ENCODE data around the gene ITPRID1. TPM values are rescaled to one million over a fixed set of nuclear protein-coding genes. Genes with fewer than 3 reads are reported as not detected.

The ITPRID1 gene
- polyA plus RNA-seq, 1 donor = 0.25 TPM

DNA sequence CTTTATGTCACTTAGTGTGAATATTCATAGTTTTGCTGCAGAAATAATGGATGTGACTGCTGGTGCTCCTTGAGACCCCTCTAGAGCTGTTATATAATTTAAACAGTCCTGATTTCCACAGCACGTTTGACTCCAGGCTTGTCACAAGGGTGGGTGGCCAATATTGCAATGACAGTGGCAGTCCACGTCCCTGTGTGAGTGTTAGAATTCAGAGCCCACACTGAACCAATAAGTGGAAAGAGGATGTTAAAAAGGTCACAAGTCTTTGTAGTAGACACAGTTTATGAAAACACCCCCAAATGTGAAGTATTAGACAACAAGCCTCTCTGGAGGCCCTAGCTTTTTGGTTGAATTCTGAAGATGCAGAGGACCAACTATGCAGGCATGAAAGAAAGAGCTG lies 175.1 kb downstream of the ITPRID1 start:
- no peaks in the 10 kb centered on the region for H3K4me1 ChIP-seq (ENCODE audit: control insufficient read depth, insufficient read depth, low read length)
- no peak overlapping the region for H3K27ac ChIP-seq (ENCODE audit: low read length)
- no peaks in the 10 kb centered on the region for H3K9me3 ChIP-seq (ENCODE audit: control insufficient read depth, low read depth, low read length)
- WGBS (ENCODE audit: insufficient coverage, low lambda C conversion rate) = no CpG with 5 or more reads among the region's 2 CpGs
- H3K4me3 ChIP-seq (ENCODE audit: low read length) = no peak overlapping the region
- H3K36me3 ChIP-seq (ENCODE audit: control insufficient read depth, insufficient read depth, low read length) = no peaks in the 10 kb centered on the region
- H3K27me3 ChIP-seq (ENCODE audit: control insufficient read depth, insufficient read depth, low read length) = peaks cover 6% of the 10 kb centered on the region
- no peak for DNase-seq

- 40% methylated on average over 1 of the region's 2 CpGs for WGBS (ENCODE audit: insufficient coverage, low lambda C conversion rate)
- H3K27ac ChIP-seq (ENCODE audit: low read length) = no peak overlapping the region
- no peaks in the 10 kb centered on the region for H3K36me3 ChIP-seq (ENCODE audit: control insufficient read depth, insufficient read depth, low read length)
- no peaks in the 10 kb centered on the region for H3K9me3 ChIP-seq (ENCODE audit: control insufficient read depth, low read depth, low read length)
- no peak for DNase-seq
- H3K4me1 ChIP-seq (ENCODE audit: control insufficient read depth, insufficient read depth, low read length) = no peaks in the 10 kb centered on the region
- peaks cover 6% of the 10 kb centered on the region for H3K27me3 ChIP-seq (ENCODE audit: control insufficient read depth, insufficient read depth, low read length)
- no peak overlapping the region for H3K4me3 ChIP-seq (ENCODE audit: low read length)
These were observed 177.0 kb downstream of the ITPRID1 start for GRCh38 chr7:31690935-31691334.

GRCh38 chr7:31692451-31692850 lies 178.6 kb downstream of the ITPRID1 start:
- Histone ChIP-seq H3K36me3 (ENCODE audit: control insufficient read depth, insufficient read depth, low read length) (no peaks in the 10 kb centered on the region), H3K4me1 (ENCODE audit: control insufficient read depth, insufficient read depth, low read length) (no peaks in the 10 kb centered on the region), H3K9me3 (ENCODE audit: control insufficient read depth, low read depth, low read length) (no peaks in the 10 kb centered on the region), H3K27me3 (ENCODE audit: control insufficient read depth, insufficient read depth, low read length) (peaks cover 5% of the 10 kb centered on the region), H3K4me3 (ENCODE audit: low read length) (no peak overlapping the region), H3K27ac (ENCODE audit: low read length) (no peak overlapping the region)
- DNase-seq = no peak
- 80% methylated on average over 1 of the region's 5 CpGs for WGBS (ENCODE audit: insufficient coverage, low lambda C conversion rate)

DNA sequence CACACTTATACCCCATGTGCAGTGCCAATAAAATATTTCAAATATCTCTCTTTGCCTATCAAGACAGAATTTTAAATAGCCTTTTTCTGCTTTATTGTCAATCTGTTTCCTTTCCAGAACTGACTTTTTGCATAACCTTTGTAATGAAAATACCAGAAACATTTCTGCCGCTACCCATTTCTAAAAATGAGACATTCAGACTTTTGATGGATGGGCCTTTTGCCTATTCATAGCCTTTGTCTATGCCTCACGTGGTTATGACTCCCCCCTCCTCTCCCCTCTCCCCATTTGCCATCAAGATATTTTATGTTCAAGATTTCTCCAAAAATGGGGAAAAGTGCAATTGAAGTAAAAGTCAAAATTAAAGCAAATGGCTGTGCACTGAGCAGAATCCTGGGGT lies 179.0 kb downstream of the ITPRID1 start:
- no peak overlapping the region for H3K27ac ChIP-seq (ENCODE audit: low read length)
- no peaks in the 10 kb centered on the region for H3K36me3 ChIP-seq (ENCODE audit: control insufficient read depth, insufficient read depth, low read length)
- no peak for DNase-seq
- H3K9me3 ChIP-seq (ENCODE audit: control insufficient read depth, low read depth, low read length) = no peaks in the 10 kb centered on the region
- H3K27me3 ChIP-seq (ENCODE audit: control insufficient read depth, insufficient read depth, low read length) = peaks cover 5% of the 10 kb centered on the region
- WGBS (ENCODE audit: insufficient coverage, low lambda C conversion rate) = no CpG with 5 or more reads among the region's 2 CpGs
- H3K4me3 ChIP-seq (ENCODE audit: low read length) = no peak overlapping the region
- H3K4me1 ChIP-seq (ENCODE audit: control insufficient read depth, insufficient read depth, low read length) = no peaks in the 10 kb centered on the region

GRCh38 chr7:31695859-31696614 lies 182.1 kb downstream of the ITPRID1 start:
- no peaks in the 10 kb centered on the region for H3K9me3 ChIP-seq (ENCODE audit: control insufficient read depth, low read depth, low read length)
- no peak overlapping the region for H3K27ac ChIP-seq (ENCODE audit: low read length)
- WGBS (ENCODE audit: insufficient coverage, low lambda C conversion rate) = 60% methylated on average over 1 of the region's 6 CpGs
- DNase-seq = no peak
- no peak overlapping the region for H3K4me3 ChIP-seq (ENCODE audit: low read length)
- H3K27me3 ChIP-seq (ENCODE audit: control insufficient read depth, insufficient read depth, low read length) = peaks cover 5% of the 10 kb centered on the region
- H3K4me1 ChIP-seq (ENCODE audit: control insufficient read depth, insufficient read depth, low read length) = no peaks in the 10 kb centered on the region
- H3K36me3 ChIP-seq (ENCODE audit: control insufficient read depth, insufficient read depth, low read length) = no peaks in the 10 kb centered on the region

DNA sequence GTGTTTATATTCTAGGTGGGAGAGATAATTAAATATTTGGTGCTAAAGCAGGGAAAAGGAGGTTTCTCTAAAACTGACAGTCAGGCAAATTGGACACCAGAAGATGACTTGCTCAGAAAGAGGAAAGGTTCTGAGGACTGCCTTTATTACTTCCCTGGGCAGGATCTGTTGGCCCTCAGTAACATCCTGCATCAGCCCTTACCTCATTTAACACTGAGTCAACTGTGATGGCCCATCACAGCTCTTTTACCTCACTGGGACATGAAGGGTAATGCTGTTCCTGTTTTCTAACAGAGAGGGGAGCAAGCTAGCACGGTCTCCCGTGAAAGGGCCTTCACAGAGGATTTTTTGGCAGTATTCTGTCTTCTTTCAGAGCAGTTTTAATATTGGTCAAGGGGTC lies 185.2 kb downstream of the ITPRID1 start:
- H3K27ac ChIP-seq (ENCODE audit: low read length) = no peak overlapping the region
- H3K4me3 ChIP-seq (ENCODE audit: low read length) = no peak overlapping the region
- DNase-seq = no peak
- H3K36me3 ChIP-seq (ENCODE audit: control insufficient read depth, insufficient read depth, low read length) = no peaks in the 10 kb centered on the region
- no peaks in the 10 kb centered on the region for H3K4me1 ChIP-seq (ENCODE audit: control insufficient read depth, insufficient read depth, low read length)
- H3K9me3 ChIP-seq (ENCODE audit: control insufficient read depth, low read depth, low read length) = no peaks in the 10 kb centered on the region
- WGBS (ENCODE audit: insufficient coverage, low lambda C conversion rate) = no CpG with 5 or more reads among the region's 2 CpGs
- H3K27me3 ChIP-seq (ENCODE audit: control insufficient read depth, insufficient read depth, low read length) = peaks cover 5% of the 10 kb centered on the region

- Histone ChIP-seq H3K9me3 (ENCODE audit: control insufficient read depth, low read depth, low read length) (no peaks in the 10 kb centered on the region), H3K36me3 (ENCODE audit: control insufficient read depth, insufficient read depth, low read length) (no peaks in the 10 kb centered on the region), H3K4me3 (ENCODE audit: low read length) (no peak overlapping the region), H3K27me3 (ENCODE audit: control insufficient read depth, insufficient read depth, low read length) (peaks cover 4% of the 10 kb centered on the region), H3K4me1 (ENCODE audit: control insufficient read depth, insufficient read depth, low read length) (no peaks in the 10 kb centered on the region), H3K27ac (ENCODE audit: low read length) (no peak overlapping the region)
- 81% methylated on average over 3 of the region's 3 CpGs for WGBS (ENCODE audit: insufficient coverage, low lambda C conversion rate)
- DNase-seq = no peak
These were observed 188.5 kb downstream of the ITPRID1 start for GRCh38 chr7:31702354-31702753.

DNA sequence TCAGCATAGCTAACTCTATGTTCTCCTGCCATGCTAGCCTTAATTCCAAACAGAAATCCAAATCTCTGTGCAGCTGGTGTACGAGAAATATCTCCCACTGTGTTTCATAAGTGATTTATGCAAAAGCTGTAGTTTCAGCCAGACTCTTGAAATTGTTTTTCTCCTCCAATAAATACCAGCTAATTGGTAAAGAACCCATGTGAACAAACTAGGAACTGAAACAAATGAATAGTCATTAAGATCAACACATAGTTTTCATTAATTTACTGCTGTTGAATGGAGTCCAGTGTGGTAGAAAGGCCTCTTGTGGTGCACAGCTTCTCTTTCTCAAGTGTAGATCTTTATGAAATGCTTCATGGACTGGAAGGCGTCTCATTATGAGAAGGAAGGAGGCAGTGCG lies 191.5 kb downstream of the ITPRID1 start:
- Histone ChIP-seq H3K9me3 (ENCODE audit: control insufficient read depth, low read depth, low read length) (no peaks in the 10 kb centered on the region), H3K36me3 (ENCODE audit: control insufficient read depth, insufficient read depth, low read length) (no peaks in the 10 kb centered on the region), H3K4me1 (ENCODE audit: control insufficient read depth, insufficient read depth, low read length) (no peaks in the 10 kb centered on the region), H3K27ac (ENCODE audit: low read length) (no peak overlapping the region), H3K4me3 (ENCODE audit: low read length) (no peak overlapping the region), H3K27me3 (ENCODE audit: control insufficient read depth, insufficient read depth, low read length) (peaks cover 6% of the 10 kb centered on the region)
- WGBS (ENCODE audit: insufficient coverage, low lambda C conversion rate) = no CpG with 5 or more reads among the region's 3 CpGs
- DNase-seq = no peak

GRCh38 chr7:31707089-31707488 lies 193.2 kb downstream of the ITPRID1 start:
- 55% methylated on average over 4 of the region's 5 CpGs for WGBS (ENCODE audit: insufficient coverage, low lambda C conversion rate)
- Histone ChIP-seq H3K9me3 (ENCODE audit: control insufficient read depth, low read depth, low read length) (no peaks in the 10 kb centered on the region), H3K36me3 (ENCODE audit: control insufficient read depth, insufficient read depth, low read length) (no peaks in the 10 kb centered on the region), H3K4me1 (ENCODE audit: control insufficient read depth, insufficient read depth, low read length) (no peaks in the 10 kb centered on the region), H3K27me3 (ENCODE audit: control insufficient read depth, insufficient read depth, low read length) (peaks cover 6% of the 10 kb centered on the region), H3K4me3 (ENCODE audit: low read length) (no peak overlapping the region), H3K27ac (ENCODE audit: low read length) (no peak overlapping the region)
- no peak for DNase-seq
